Cardiac fibroblast (primary cell): Measurements from ENCODE around the gene BCL2.

ENCODE experiments used
- DNase-seq, 2 donors: peaks; one replicate each; pipeline versions ENCODE4 v3.0.0 to v3.0.0-alpha.2; 2010; ENCODE audit warnings: low read depth in 2 of 2
- H3K4me3 ChIP-seq, 2 donors: replicated peaks in 1 of 2; 1 replicate in 1 of 2; 2 replicates in 1 of 2; pipeline ENCODE4 v1.5.1; 2011; ENCODE audit warnings: low read depth in 2 of 2, low read length in 2 of 2, mild to moderate bottlenecking in 2 of 2, moderate library complexity in 1 of 2
- CTCF ChIP-seq: IDR thresholded peaks from one replicate; pipeline ENCODE4 v1.5.1; 2011; ENCODE audit warnings: low read depth, mild to moderate bottlenecking, low read length, inconsistent platforms

Gene BCL2

DNA sequence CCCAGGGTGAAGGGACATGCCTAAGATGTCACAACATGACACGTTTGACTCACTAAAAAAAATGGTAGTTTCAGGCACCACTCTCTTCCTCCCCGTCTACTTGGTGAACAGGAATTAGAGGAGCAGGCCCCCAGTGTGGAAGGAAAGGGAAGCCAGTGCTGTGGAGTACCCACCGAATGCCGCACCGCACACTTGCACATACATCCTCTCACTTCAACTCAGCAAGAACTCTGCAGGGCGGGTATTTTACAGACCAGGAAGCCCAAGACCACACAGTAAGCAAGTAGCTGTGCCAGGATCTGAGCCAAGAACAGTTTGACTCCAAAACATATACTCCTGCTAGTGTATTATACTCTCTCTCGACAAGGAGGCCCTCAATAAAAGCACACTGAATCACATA lies 69.8 kb downstream of the BCL2 start:
- H3K4me3 ChIP-seq = no peak overlapping the region
- DNase-seq = no peak
- no peak for TF ChIP-seq CTCF

DNA sequence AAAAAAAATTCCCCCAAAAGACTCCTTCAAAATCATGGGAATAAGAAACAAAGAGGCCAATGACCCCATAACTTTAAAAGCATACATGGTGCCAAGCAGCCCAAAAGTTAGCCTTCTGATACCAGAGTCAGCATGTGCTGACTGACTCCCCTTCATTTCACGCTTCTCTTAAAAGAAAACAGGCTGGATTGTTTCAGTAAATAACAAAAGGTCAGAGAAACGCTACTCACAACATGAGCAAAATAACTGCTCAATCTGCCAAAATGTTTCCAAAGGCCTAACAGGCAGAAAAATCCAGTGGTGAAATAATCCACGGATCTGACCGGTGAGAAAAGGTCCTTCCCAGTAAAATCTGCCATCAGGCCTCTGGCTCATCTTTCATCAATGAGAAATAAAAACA lies 71.6 kb downstream of the BCL2 start:
- no peak for TF ChIP-seq CTCF
- DNase-seq = no peak

DNA sequence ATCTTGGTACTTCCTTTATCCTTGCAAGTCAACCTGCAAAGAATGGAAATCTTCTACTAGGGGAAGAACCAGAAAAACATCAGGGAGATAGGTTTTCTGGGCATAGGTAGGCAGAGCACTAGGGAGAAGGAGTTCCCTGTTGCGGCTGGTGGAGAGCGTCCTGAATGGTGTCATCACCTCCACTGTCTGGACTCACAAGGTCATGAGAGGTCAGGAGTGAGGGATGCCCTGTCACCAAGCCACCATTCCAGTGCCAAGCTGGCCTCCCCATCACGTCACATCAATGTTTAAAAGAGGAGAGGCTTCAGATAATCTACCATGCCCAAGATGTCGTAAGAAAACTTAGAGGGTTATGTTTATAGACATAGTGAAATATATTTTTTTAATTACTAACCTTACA lies 72.1 kb downstream of the BCL2 start:
- no peak for TF ChIP-seq CTCF
- no peak for DNase-seq

More for the DNA sequence above, 71.6 kb downstream of the BCL2 start:
- no peak overlapping the region for H3K4me3 ChIP-seq

DNA sequence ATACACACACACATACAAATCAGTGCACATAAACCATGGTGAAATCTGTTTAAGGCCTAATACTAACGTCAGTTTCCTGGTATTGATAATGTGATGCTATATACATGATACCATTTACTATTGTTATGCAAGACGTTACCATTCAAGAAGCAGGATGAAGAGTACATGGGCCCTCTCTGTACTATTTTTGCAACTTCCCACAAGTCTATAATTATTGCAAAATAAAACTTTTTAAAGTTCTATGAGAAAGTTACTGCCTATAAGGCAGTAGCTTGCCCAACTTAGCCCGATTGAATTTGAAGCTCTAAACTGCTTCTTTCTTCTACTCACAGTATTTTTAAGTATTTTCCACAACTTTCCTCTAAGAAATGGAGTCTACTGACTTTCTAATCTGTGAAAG lies 74.0 kb downstream of the BCL2 start:
- no peak for TF ChIP-seq CTCF
- H3K4me3 ChIP-seq = no peak overlapping the region
- no peak for DNase-seq

More for the DNA sequence above, 72.1 kb downstream of the BCL2 start:
- no peak overlapping the region for H3K4me3 ChIP-seq

- no peak for DNase-seq
- TF ChIP-seq CTCF = no peak
Measured at GRCh38 chr18:63244607-63245006, 75.0 kb downstream of the BCL2 start.

DNA sequence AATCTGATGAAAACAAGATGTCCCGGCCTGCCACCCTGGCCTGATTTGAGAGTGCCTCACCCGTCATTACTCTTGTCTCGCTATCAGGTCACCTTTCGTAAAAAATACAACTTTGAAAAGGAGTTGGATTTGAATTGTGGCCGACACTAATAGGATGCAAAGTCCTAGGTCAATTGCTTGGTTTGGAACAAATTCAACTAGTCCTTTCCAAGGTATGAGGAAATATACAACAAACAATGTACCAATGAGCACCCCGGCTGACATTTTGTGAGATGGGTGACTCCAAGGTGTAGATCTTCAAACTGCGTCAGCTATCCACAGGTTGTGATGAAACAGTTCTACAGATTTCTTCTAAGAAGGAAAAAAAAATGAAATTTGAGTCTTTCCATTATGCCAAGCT lies 77.8 kb downstream of the BCL2 start:
- no peak for TF ChIP-seq CTCF
- no peak overlapping the region for H3K4me3 ChIP-seq
- DNase-seq = no peak

More at GRCh38 chr18:63244607-63245006, 75.0 kb downstream of the BCL2 start:
- H3K4me3 ChIP-seq = no peak overlapping the region

DNA sequence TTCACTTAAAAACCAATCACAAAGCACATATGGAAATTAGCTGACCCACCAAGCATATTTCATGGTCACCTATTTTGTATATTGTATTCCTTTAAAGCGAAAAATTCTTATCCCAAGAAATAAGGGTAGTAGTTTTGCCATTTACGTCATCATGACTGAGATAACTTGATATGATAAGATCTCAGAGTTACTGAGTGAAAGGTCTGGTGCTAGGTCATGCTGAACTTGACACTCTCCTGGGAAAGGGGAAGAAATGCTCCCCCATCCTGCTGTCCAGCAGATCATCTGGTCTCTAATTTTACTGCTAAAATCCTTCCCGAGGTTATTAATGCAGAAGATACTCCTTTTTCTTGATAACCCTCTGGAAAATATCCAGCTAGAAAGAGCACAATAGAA lies 78.3 kb downstream of the BCL2 start:
- H3K4me3 ChIP-seq = no peak overlapping the region
- DNase-seq = no peak
- no peak for TF ChIP-seq CTCF
